ENCODE measurements around the gene YWHAH. TPM values are rescaled to one million over a fixed set of nuclear protein-coding genes. Genes with fewer than 3 reads are reported as not detected.
"Not testable (repeated sequence)": the region's sequence is repeated elsewhere in the genome, so short reads cannot be mapped to it uniquely, and the experiment has no call there.

YWHAH gene
- total RNA-seq, 2 experiments from 2014 or later, result 137 to 142 TPM

- H3K9me3 Mint-ChIP-seq, result no peaks in the 10 kb centered on the region
- H3K27ac Mint-ChIP-seq, result no peak overlapping the region
- no peaks in the 10 kb centered on the region for H3K36me3 Mint-ChIP-seq
- peaks cover 12% of the 10 kb centered on the region for H3K4me1 Mint-ChIP-seq (ENCODE audit: low read depth)
- ChIA-PET POLR2A (interaction anchor here (0.6 to 1.2 kb wide), 4 partner anchors 19 to 309 kb away, joined by 3 to 5 read pairs (median 4); partner anchors contain the start of gene PISD), CTCF (interaction anchor here (0.5 to 12.6 kb wide), 77 partner anchors 9 to 530 kb away, joined by 3 to 241 read pairs (median 4); partner anchors contain the start of genes PISD and SLC5A1)
- peak overlapping the region; percentile 72 for H3K4me3 Mint-ChIP-seq
- H3K27me3 Mint-ChIP-seq, result no peaks in the 10 kb centered on the region
- intact Hi-C loops (cut with micrococcal nuclease), result loop anchor here (1.0 to 5.0 kb wide), 3 partner anchors 19 to 502 kb away; partner anchors contain the start of gene FBXO7
- peak; percentile 92 for DNase-seq
Measured at GRCh38 chr22:31970490-31971444, 26.4 kb downstream of the YWHAH start.

GRCh38 chr22:31972180-31972579, 27.8 kb downstream of the YWHAH start:
- H3K4me3 Mint-ChIP-seq, result no peak overlapping the region

GRCh38 chr22:31973739-31974138, 29.4 kb downstream of the YWHAH start:
- Mint-ChIP-seq H3K4me1 (ENCODE audit: low read depth) (peaks cover 14% of the 10 kb centered on the region), H3K27me3 (peaks cover 2% of the 10 kb centered on the region), H3K36me3 (no peaks in the 10 kb centered on the region), H3K4me3 (no peak overlapping the region), H3K9me3 (no peaks in the 10 kb centered on the region), H3K27ac (no peak overlapping the region)
- DNase-seq, result no peak
- POLR2A ChIA-PET, result interaction anchor here (0.7 kb wide), 1 partner anchor 305 kb away, joined by 4 read pairs; no protein-coding TSS in a partner anchor
- intact Hi-C loops (cut with micrococcal nuclease), result loop anchor here (5.0 kb wide), 1 partner anchor 499 kb away; the partner anchor contains the start of gene FBXO7
- CTCF ChIA-PET, result interaction anchor here (0.8 to 12.6 kb wide), 5 partner anchors 11 to 500 kb away, joined by 3 to 241 read pairs (median 6); partner anchors contain the start of gene PISD

More at GRCh38 chr22:31972180-31972579, 27.8 kb downstream of the YWHAH start:
- ChIA-PET POLR2A (no interaction called here), CTCF (interaction anchor here (0.7 to 12.6 kb wide), 6 partner anchors 8 to 308 kb away, joined by 3 to 241 read pairs (median 21); partner anchors contain the start of gene PISD)
- H3K36me3 Mint-ChIP-seq, result no peaks in the 10 kb centered on the region
- no peak overlapping the region for H3K27ac Mint-ChIP-seq
- H3K4me1 Mint-ChIP-seq (ENCODE audit: low read depth), result peaks cover 14% of the 10 kb centered on the region
- intact Hi-C loops (cut with micrococcal nuclease), result loop anchor here (5.0 kb wide), 1 partner anchor 500 kb away; the partner anchor contains the start of gene FBXO7
- DNase-seq, result no peak
- H3K27me3 Mint-ChIP-seq, result peaks cover 2% of the 10 kb centered on the region
- H3K9me3 Mint-ChIP-seq, result no peaks in the 10 kb centered on the region

GRCh38 chr22:31977141-31977841, 33.0 kb downstream of the YWHAH start:
- Mint-ChIP-seq H3K9me3 (no peaks in the 10 kb centered on the region), H3K27ac (no peak overlapping the region), H3K27me3 (peaks cover 2% of the 10 kb centered on the region), H3K4me1 (ENCODE audit: low read depth) (peaks cover 2% of the 10 kb centered on the region), H3K4me3 (no peak overlapping the region), H3K36me3 (no peaks in the 10 kb centered on the region)
- POLR2A ChIA-PET, result no interaction called here
- DNase-seq, result peak; percentile 89
- CTCF ChIA-PET, result interaction anchor here (0.5 to 12.6 kb wide), 23 partner anchors 9 to 1479 kb away, joined by 3 to 241 read pairs (median 5); no protein-coding TSS in a partner anchor
- intact Hi-C loops (cut with micrococcal nuclease), result loop anchor here (1.0 to 2.0 kb wide), 4 partner anchors 74 to 290 kb away; no protein-coding TSS in a partner anchor

GRCh38 chr22:31977939-31978338, 33.6 kb downstream of the YWHAH start:
- no peak overlapping the region for H3K27ac Mint-ChIP-seq
- CTCF ChIA-PET, result interaction anchor here (0.7 to 12.6 kb wide), 21 partner anchors 10 to 496 kb away, joined by 3 to 241 read pairs (median 5); no protein-coding TSS in a partner anchor
- intact Hi-C loops (cut with micrococcal nuclease), result loop anchor here (1.0 to 2.0 kb wide), 4 partner anchors 73 to 289 kb away; no protein-coding TSS in a partner anchor

GRCh38 chr22:31980628-31981027, 36.3 kb downstream of the YWHAH start:
- DNase-seq, result no peak
- Mint-ChIP-seq H3K4me3 (no peak overlapping the region), H3K4me1 (ENCODE audit: low read depth) (peaks cover 2% of the 10 kb centered on the region), H3K36me3 (no peaks in the 10 kb centered on the region), H3K27me3 (peaks cover 2% of the 10 kb centered on the region), H3K9me3 (no peaks in the 10 kb centered on the region), H3K27ac (no peak overlapping the region)
- POLR2A ChIA-PET, result no interaction called here
- CTCF ChIA-PET, result interaction anchor here (0.7 to 12.6 kb wide), 4 partner anchors 8 to 146 kb away, joined by 3 to 241 read pairs (median 6); no protein-coding TSS in a partner anchor
- intact Hi-C loops (cut with micrococcal nuclease), result no loop called here

More at GRCh38 chr22:31977939-31978338, 33.6 kb downstream of the YWHAH start:
- H3K9me3 Mint-ChIP-seq, result no peaks in the 10 kb centered on the region
- H3K4me3 Mint-ChIP-seq, result no peak overlapping the region
- H3K36me3 Mint-ChIP-seq, result no peaks in the 10 kb centered on the region
- no peak for DNase-seq
- H3K4me1 Mint-ChIP-seq (ENCODE audit: low read depth), result peaks cover 2% of the 10 kb centered on the region
- peaks cover 2% of the 10 kb centered on the region for H3K27me3 Mint-ChIP-seq
- POLR2A ChIA-PET, result no interaction called here

- H3K36me3 Mint-ChIP-seq; POLR2A ChIA-PET; H3K27me3 Mint-ChIP-seq; intact Hi-C loops (cut with micrococcal nuclease); H3K27ac Mint-ChIP-seq; H3K4me3 Mint-ChIP-seq; DNase-seq; H3K4me1 Mint-ChIP-seq (ENCODE audit: low read depth); CTCF ChIA-PET; H3K9me3 Mint-ChIP-seq: not testable (repeated sequence)
Measured at GRCh38 chr22:31981976-31982375, 37.6 kb downstream of the YWHAH start.

GRCh38 chr22:31983911-31984656, 39.7 kb downstream of the YWHAH start:
- H3K27me3 Mint-ChIP-seq, result peaks cover 1% of the 10 kb centered on the region
- no peaks in the 10 kb centered on the region for H3K4me1 Mint-ChIP-seq (ENCODE audit: low read depth)
- no peaks in the 10 kb centered on the region for H3K36me3 Mint-ChIP-seq
- DNase-seq, result no peak
- ChIA-PET POLR2A (no interaction called here), CTCF (interaction anchor here (1.9 to 2.5 kb wide), 2 partner anchors 14 to 97 kb away, joined by 5 to 9 read pairs; no protein-coding TSS in a partner anchor)
- H3K4me3 Mint-ChIP-seq, result no peak overlapping the region
- H3K27ac Mint-ChIP-seq, result no peak overlapping the region
- no peaks in the 10 kb centered on the region for H3K9me3 Mint-ChIP-seq
- intact Hi-C loops (cut with micrococcal nuclease), result no loop called here

GRCh38 chr22:31987218-31987617, 42.9 kb downstream of the YWHAH start:
- H3K4me1 Mint-ChIP-seq (ENCODE audit: low read depth), result no peaks in the 10 kb centered on the region
- ChIA-PET CTCF (interaction anchor here (0.7 kb wide), 1 partner anchor 17 kb away, joined by 3 read pairs; no protein-coding TSS in a partner anchor), POLR2A (no interaction called here)
- H3K27me3 Mint-ChIP-seq, result peaks cover 7% of the 10 kb centered on the region
- no peak overlapping the region for H3K4me3 Mint-ChIP-seq
- DNase-seq, result no peak
- no peak overlapping the region for H3K27ac Mint-ChIP-seq
- intact Hi-C loops (cut with micrococcal nuclease), result no loop called here
- no peaks in the 10 kb centered on the region for H3K36me3 Mint-ChIP-seq
- no peaks in the 10 kb centered on the region for H3K9me3 Mint-ChIP-seq

GRCh38 chr22:31991102-31991839, 46.9 kb downstream of the YWHAH start:
- H3K9me3 Mint-ChIP-seq, result no peaks in the 10 kb centered on the region
- H3K4me3 Mint-ChIP-seq, result no peak overlapping the region
- ChIA-PET POLR2A (no interaction called here), CTCF (interaction anchor here (0.5 kb wide), 1 partner anchor 303 kb away, joined by 4 read pairs; no protein-coding TSS in a partner anchor)
- H3K4me1 Mint-ChIP-seq (ENCODE audit: low read depth), result no peaks in the 10 kb centered on the region
- H3K36me3 Mint-ChIP-seq, result no peaks in the 10 kb centered on the region
- no peak for DNase-seq
- peaks cover 7% of the 10 kb centered on the region for H3K27me3 Mint-ChIP-seq
- no peak overlapping the region for H3K27ac Mint-ChIP-seq
- intact Hi-C loops (cut with micrococcal nuclease), result no loop called here

All from activated CD4-positive, alpha-beta memory T cell treated with anti-CD3 and anti-CD28 coated beads for 36 hours (primary cell).